ENCODE measurements around the gene ARHGAP26.

Gene ARHGAP26

GRCh38 chr5:143231973-143232812 is 462.0 kb downstream of the ARHGAP26 start:
- DNase-seq (ENCODE audit: low spot score) = no peak
- TF ChIP-seq, protein P1, sequence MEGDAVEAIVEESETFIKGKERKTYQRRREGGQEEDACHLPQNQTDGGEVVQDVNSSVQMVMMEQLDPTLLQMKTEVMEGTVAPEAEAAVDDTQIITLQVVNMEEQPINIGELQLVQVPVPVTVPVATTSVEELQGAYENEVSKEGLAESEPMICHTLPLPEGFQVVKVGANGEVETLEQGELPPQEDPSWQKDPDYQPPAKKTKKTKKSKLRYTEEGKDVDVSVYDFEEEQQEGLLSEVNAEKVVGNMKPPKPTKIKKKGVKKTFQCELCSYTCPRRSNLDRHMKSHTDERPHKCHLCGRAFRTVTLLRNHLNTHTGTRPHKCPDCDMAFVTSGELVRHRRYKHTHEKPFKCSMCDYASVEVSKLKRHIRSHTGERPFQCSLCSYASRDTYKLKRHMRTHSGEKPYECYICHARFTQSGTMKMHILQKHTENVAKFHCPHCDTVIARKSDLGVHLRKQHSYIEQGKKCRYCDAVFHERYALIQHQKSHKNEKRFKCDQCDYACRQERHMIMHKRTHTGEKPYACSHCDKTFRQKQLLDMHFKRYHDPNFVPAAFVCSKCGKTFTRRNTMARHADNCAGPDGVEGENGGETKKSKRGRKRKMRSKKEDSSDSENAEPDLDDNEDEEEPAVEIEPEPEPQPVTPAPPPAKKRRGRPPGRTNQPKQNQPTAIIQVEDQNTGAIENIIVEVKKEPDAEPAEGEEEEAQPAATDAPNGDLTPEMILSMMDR (IDR thresholded peaks at IDR 0.05) = no peak
- no peak overlapping the region for H3K27ac ChIP-seq
- no peak overlapping the region for H3K4me3 ChIP-seq

DNA sequence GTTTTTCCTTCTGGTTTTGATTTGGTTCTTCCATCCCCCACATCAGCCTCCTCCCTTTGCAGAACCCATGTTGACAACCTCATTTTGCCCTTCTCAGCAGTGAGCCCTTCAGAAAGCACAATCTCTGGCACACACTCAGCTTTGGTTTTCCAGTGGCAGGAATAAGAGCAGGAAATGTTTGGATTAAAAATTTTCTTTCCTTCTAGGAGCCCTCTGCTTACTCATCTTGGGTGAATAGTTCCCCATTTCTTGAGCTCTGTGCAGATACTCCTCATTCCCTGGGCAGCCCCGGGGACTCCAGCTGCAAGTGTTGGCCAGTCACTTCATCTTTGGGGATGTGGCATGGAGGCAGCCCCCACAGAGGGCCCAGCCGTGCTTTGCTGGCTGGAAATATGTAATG is 462.9 kb downstream of the ARHGAP26 start:
- H3K27ac ChIP-seq = no peak overlapping the region
- TF ChIP-seq, protein P1 (IDR thresholded peaks at IDR 0.05) = no peak
- H3K4me3 ChIP-seq = no peak overlapping the region
- DNase-seq (ENCODE audit: low spot score) = no peak

- H3K27ac ChIP-seq = no peak overlapping the region
- no peak overlapping the region for H3K4me3 ChIP-seq
- no peak for DNase-seq (ENCODE audit: low spot score)
- TF ChIP-seq, protein P1 (IDR thresholded peaks at IDR 0.05) = no peak
Observed at GRCh38 chr5:143234162-143234842, 464.1 kb downstream of the ARHGAP26 start.

DNA sequence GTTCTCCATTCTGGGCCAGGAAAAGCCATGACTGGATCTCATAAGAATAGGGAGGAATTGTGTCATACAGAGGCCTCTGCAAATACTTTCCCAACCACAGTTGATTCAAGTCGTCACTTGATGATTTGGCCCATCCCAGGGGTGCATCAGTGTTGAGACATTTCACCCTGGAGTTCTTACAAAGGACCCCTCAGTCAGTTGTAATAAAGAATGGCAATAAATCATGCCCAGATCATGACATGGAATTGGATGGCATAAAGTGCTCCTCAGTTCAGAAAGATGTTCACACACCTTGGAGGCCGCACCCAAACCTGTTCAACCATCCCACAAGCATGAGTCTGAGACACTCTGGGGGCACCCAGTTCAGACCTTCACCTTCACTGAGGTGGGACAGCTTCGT is 465.2 kb downstream of the ARHGAP26 start:
- H3K27ac ChIP-seq = peak overlapping the region in 1 of 2 donors; percentile 66
- TF ChIP-seq, protein P1 (IDR thresholded peaks at IDR 0.05) = no peak
- H3K4me3 ChIP-seq = no peak overlapping the region
- DNase-seq (ENCODE audit: low spot score) = no peak

GRCh38 chr5:143236682-143237081 is 466.5 kb downstream of the ARHGAP26 start:
- DNase-seq (ENCODE audit: low spot score) = no peak
- TF ChIP-seq, protein P1 (IDR thresholded peaks at IDR 0.05) = no peak
- Histone ChIP-seq H3K4me3 (no peak overlapping the region), H3K27ac (no peak overlapping the region)

DNA sequence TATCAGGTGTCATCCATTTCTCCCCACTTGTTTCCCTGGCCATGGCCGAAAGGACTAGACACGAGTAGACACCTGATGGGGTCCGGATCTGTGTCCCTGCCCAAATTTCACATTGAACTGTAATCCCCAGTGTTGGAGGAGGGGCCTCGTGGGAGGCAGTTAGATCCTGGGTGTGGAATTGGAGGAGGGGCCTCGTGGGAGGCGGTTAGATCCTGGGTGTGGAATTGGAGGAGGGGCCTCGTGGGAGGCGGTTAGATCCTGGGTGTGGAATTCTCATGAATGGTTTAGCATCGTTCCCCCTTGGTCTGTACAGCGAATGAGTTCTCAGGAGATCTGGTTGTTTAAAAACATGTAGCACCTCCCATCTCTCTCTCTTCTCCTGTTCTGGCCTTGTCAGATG is 467.5 kb downstream of the ARHGAP26 start:
- no peak for DNase-seq (ENCODE audit: low spot score)
- TF ChIP-seq, protein P1 (IDR thresholded peaks at IDR 0.05) = no peak
- no peak overlapping the region for H3K4me3 ChIP-seq
- no peak overlapping the region for H3K27ac ChIP-seq
